Measurements from ENCODE around the gene NLRC3.

GRCh38 chr16:3602320-3602653, 25.1 kb upstream of the NLRC3 start:
- TF ChIP-seq EZH2 (IDR thresholded peaks at IDR 0.05; ENCODE audit: insufficient read depth, poor library complexity, severe bottlenecking): no peak
- TF ChIP-seq EZH2phosphoT487 (IDR thresholded peaks at IDR 0.05; ENCODE audit: insufficient read depth, low read depth): no peak
